HG03196 (cell line): Measurements from ENCODE around the gene PARP6.
A peak's percentile ranks its signal among the peaks of the same experiment; 100 is the strongest.

Experiments used
- ATAC-seq: cut with Tn5 transposase; IDR thresholded peaks from one replicate; pipeline ENCODE4 v1.9.1; 2021; ENCODE audit not compliant: unreplicated experiment

PARP6 gene

GRCh38 chr15:72231833-72232478 lies 40.4 kb downstream of the PARP6 start:
- ATAC-seq: no peak

DNA sequence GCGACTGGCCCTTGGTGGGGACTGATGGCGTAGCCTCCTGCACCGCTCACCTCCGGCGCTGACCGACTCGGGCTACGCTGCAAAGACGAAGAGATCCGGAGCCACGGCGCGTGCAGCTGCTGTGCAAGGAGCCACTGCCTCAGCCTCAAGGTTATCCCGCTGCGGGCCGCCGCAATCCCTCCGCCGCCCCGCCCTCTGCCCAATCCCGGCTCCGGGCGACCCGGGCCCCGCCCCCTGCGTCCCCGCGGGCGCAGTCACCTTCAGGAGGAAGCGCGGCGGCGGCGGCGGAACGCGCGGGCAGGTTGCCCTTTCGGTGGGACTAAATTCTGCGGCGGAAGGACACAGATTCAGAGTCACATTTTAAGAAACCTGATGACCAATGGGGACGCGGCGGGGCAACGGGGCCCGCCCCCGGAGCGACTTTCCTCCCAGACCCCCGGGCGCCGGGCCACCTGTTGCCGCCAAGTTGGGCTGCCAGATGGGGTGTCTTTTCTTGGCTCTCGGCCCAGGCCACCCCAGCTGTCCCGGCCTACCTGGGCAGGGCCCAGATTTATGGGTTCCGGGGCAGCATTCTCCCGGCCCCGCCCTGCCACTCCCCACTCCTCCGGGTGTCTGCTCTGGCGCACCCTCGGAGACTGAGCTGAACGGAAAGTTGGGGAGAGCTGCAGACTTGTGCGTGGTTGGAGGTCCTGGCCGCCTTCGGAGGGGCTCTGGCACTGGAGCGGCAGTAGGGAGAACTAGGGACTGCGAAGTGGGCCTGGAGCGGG lies 41.1 kb downstream of the PARP6 start, which contains the start of gene PKM:
TSS of gene PKM (minus strand) at position 125 of the 767 bp plus-strand sequence. CDS start 12,093 bp downstream, outside the sequence.
- peak; percentile 46 for ATAC-seq

GRCh38 chr15:72230197-72231065 lies 41.9 kb downstream of the PARP6 start:
- ATAC-seq: no peak

- no peak for ATAC-seq
Observed at GRCh38 chr15:72229947-72230196, 42.5 kb downstream of the PARP6 start.

DNA sequence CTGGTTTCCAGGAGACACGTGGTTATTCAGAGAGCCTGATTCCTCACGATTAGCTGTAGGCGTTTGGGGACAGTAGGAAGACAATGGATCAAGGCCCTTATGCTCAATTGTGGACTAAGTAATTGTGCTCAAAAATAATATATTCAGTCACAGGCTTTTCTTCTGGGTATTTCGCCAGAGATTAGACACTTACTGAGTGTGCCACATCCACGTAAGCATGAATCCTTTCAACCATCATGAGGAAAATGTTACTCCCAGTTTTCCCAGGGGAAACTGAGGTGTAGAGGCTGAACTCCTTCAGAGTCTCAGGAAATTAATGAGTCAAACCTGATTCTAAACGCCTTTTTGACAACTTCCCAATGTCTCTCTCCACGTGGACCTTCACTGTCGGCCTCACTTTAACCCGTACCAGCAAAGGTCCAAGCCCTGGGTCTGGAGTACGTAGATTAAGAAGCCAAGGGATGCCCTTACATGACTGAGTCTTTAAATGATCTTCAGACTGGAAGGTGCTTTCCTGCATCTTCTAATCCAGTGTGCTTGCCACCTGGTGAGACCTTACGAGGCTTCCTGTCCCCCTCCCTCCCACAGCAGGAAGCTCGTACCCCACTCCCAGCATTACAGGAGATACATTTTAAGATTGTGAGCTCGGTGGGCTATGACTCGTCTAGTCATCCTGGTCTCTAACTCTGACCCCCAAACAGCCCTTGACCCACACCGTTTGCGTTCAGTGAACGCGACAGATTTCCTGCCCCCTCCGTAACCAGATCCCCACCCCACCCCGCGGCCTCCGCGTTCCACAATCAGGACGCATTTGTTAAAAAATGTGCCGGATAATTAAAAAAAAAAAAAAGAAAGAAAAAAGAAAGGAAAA lies 43.0 kb downstream of the PARP6 start:
- ATAC-seq: no peak

DNA sequence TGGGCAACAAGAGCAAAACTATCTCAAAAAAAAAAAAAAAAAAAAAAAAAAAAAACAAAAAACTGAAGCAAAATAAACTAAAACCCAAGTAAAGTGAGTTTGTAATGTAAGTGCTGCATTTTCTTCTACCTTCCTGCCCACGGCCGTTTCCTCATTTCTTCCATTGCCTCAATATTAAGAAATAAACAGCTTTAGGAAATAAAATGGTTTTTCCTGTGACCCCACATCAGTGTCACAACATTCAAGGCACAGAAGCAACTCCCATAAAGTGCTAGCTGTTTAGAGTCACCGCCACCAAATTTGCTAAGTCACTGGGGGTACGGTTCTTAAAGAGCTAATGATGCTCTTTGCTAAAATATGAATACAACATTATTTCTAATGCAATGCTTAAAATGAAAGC lies 44.6 kb downstream of the PARP6 start:
- no peak for ATAC-seq

GRCh38 chr15:72227192-72227586 lies 45.2 kb downstream of the PARP6 start:
- ATAC-seq: no peak

GRCh38 chr15:72223278-72223677 lies 49.1 kb downstream of the PARP6 start:
- ATAC-seq: no peak

- no peak for ATAC-seq
Observed at GRCh38 chr15:72222393-72222792, 50.0 kb downstream of the PARP6 start.

- no peak for ATAC-seq
Observed at GRCh38 chr15:72220687-72221086, 51.7 kb downstream of the PARP6 start.

- no peak for ATAC-seq
Observed at GRCh38 chr15:72217216-72217615, 55.1 kb downstream of the PARP6 start.

GRCh38 chr15:72216079-72216478 lies 56.3 kb downstream of the PARP6 start:
- no peak for ATAC-seq

DNA sequence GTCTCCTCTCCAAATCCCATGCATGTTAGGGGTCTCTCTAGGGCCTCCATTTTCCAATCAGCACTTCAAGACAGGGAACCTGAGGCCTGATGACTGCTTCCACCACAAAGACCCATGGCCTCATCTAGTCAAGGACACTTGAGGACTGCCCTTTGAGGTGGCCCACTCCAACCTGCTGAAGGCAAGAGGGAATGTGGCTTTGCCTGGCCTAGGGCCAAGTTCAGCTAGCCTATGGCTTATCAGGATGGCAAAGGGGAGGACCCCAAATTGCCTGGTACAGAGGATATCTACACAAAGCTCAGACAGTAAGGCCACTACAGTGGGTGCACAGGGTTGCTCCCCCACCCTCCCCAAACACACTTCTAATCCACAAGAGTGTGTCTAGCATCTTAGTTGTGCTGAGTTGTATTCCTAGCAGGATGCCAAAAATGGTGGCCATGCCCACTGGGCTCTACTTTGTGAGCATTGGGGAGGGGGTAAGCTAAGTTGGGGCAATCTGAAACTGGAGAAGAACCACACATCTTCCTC lies 64.7 kb downstream of the PARP6 start:
- no peak for ATAC-seq

DNA sequence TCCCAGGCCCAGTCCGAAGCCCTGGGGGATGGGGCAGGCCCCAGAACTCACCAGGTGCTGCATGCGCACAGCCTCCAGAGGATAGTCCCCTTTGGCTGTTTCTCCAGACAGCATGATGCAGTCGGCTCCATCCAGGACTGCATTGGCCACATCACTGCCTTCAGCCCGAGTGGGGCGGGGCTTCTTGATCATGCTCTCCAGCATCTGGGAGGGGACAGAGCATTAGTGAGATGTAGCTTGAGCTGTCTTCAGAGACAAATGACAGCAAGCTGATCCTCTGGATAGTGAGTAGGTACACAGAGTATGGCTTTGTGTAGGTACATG lies 65.7 kb downstream of the PARP6 start:
- no peak for ATAC-seq

GRCh38 chr15:72205896-72206676 lies 66.3 kb downstream of the PARP6 start:
- no peak for ATAC-seq

DNA sequence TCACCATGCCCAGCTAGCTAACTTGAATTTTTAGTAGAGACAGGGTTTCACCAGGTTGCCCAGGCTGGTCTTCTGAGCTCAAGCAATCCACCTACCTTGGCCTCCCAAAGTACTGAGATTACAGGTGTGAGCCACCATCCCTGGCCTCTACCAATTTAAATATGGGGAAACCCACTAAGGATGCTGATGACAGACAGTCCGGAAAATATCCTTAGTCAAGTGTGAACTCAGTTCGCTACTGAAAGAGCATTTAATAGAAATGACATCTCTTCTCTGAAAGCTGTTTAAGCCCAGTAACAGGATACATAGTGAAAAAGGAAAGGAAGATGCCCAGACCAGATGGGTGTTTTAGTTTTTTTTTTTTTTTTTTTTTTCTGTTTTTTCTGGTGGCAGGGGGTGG lies 67.1 kb downstream of the PARP6 start:
- ATAC-seq: no peak

DNA sequence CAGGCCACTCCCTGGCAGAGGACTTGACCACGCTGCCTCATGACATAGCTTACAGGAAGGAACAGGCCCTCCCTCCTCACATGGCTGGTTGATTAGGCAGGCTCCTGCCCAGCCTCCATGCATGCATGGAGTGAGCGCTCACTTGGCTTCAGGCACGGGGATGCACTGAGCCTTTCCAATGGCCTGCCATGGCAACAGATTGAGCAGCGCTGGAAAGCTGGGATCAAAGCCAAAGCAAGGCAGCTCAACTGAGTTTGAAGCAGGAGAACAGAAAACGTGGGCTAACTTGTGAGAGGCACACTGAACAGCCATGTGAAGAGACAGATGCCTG lies 68.9 kb downstream of the PARP6 start:
- no peak for ATAC-seq

- ATAC-seq: no peak
Observed at GRCh38 chr15:72202801-72203506, 69.4 kb downstream of the PARP6 start.

- no peak for ATAC-seq
Observed at GRCh38 chr15:72202302-72202701, 70.1 kb downstream of the PARP6 start.
